ENCODE results near the gene C1R.

C1R gene

DNA sequence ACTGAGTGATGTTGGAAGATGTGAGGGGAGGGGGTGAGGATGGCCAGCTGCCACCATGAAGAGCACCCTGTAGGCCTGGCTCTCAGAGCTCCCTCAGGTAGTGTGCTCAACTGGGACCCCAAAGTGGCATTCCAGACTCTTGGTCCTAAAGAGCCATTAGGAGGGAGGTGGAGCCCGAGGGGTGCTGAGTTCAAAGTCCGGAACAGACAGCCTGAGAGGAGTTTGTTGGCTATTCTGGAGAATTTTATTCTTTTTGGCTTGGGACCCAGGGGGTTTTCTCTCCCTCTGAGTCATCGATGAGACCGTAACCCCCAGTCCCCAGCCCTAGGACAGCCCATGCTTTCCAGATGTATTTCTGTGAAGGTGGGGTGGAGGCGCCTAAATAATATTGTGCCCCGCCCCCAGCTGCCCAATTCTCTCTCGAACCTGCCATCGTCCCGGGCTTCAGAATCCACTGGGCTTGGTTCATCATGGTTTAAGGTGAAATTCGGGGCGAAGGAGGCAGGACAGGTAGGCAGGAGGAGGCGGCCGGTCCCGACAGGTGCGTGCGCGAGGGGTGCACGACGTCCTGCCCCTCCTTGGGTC, 37.1 kb upstream of the C1R start:
- TF ChIP-seq, protein P1, sequence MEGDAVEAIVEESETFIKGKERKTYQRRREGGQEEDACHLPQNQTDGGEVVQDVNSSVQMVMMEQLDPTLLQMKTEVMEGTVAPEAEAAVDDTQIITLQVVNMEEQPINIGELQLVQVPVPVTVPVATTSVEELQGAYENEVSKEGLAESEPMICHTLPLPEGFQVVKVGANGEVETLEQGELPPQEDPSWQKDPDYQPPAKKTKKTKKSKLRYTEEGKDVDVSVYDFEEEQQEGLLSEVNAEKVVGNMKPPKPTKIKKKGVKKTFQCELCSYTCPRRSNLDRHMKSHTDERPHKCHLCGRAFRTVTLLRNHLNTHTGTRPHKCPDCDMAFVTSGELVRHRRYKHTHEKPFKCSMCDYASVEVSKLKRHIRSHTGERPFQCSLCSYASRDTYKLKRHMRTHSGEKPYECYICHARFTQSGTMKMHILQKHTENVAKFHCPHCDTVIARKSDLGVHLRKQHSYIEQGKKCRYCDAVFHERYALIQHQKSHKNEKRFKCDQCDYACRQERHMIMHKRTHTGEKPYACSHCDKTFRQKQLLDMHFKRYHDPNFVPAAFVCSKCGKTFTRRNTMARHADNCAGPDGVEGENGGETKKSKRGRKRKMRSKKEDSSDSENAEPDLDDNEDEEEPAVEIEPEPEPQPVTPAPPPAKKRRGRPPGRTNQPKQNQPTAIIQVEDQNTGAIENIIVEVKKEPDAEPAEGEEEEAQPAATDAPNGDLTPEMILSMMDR (IDR thresholded peaks at IDR 0.05): no peak
- peak overlapping the region; percentile 56 to 64 for H3K4me3 ChIP-seq (ENCODE audit: low read depth in 1 of 2, low read length in 1 of 2)
- peaks cover 19 to 20% of the 10 kb centered on the region in 2 experiments for H3K4me1 ChIP-seq (ENCODE audit: control insufficient read depth in 1 of 2, insufficient read depth in 1 of 2, low read depth in 1 of 2, low read length in 1 of 2)
- peaks cover 54% of the 10 kb centered on the region for H3K27me3 ChIP-seq
- H3K9me3 ChIP-seq: no peaks in the 10 kb centered on the region
- H3K36me3 ChIP-seq: peaks cover 15% of the 10 kb centered on the region
- H3K27ac ChIP-seq: no peak overlapping the region

DNA sequence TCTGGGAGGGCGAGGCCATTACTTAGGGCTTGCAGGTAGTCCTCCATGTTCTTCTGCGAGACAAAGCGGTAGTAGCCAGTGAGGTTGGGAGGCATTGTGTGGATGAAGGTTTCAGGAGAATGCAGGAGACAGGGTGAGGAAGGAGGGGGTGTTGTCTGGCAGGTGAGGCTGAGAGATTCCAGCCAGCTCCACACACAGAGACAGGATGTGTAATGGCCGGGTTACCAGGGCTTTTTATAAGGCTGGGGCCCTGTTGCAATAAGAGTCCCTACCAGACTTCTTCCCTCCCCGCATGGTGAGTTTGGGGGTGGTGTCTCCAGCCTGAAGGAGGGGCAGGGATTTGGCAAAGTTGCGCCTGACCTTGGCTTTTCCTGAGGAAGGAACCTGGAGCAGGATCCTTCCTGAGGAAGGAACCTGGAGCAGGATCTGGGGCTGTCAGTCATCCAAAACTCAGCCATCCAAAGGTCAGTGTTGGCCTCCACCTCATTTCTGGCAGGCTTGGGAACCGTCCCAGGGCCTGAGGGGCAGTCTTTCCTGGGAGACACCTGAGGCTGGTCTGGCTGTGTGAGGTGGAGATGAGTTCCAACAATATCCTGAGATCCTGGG, 36.5 kb upstream of the C1R start, which contains the start of gene RBP5:
Gene RBP5, minus strand, starts transcription at position 209 of the 606 bp plus-strand sequence. Its CDS starts 114 bp downstream, at position 95.
- Histone ChIP-seq H3K9me3 (no peaks in the 10 kb centered on the region), H3K27ac (no peak within 1 kb of the TSS), H3K27me3 (peaks cover 60% of the 10 kb centered on the region), H3K4me3 (ENCODE audit: low read depth in 1 of 2, low read length in 1 of 2) (peak within 1 kb of the TSS; percentile 56 to 64), H3K4me1 (ENCODE audit: control insufficient read depth in 1 of 2, insufficient read depth in 1 of 2, low read depth in 1 of 2, low read length in 1 of 2) (peaks cover 19 to 20% of the 10 kb centered on the region in 2 experiments), H3K36me3 (peaks cover 9% of the 10 kb centered on the region)
- TF ChIP-seq, protein P1 (IDR thresholded peaks at IDR 0.05): no peak

DNA sequence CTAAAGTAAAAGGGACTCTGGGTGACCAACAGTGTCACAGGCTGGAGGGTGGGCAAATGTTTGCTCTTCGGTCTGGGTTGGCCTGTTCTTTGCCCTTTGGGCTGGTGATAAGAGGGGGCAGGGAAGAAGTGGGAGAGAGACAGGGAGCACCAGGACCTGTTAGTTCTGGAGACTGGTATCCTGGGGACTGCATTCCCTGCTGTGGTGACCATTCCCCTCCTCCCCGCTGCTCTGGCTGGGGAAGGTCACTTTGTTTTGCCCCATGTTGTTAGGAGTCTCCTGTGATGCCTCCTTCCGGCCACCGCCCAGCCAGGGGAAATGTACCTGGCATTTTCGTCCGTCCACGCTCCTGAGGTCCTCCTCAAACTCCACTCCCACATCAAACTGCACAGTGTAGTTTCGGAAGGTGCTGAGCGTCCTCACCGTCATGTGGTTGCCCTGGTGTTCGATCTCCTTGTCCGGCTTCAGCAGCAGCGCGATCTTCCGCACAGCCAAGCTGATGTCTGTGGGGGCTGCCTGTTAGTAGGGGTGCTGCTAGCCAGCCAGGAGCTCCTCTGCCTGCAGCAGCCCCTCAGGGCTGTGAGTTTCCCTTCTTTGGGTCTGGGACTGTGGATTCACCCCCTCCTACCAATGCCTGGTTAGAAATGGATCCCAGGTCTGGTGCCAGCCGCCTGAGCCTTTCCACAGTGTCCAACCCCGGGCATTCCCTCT, 35.8 kb upstream of the C1R start:
- H3K27me3 ChIP-seq: peaks cover 63% of the 10 kb centered on the region
- H3K27ac ChIP-seq: no peak overlapping the region
- TF ChIP-seq, protein P1 (IDR thresholded peaks at IDR 0.05): no peak
- no peak overlapping the region for H3K4me3 ChIP-seq (ENCODE audit: low read depth in 1 of 2, low read length in 1 of 2)
- H3K36me3 ChIP-seq: peaks cover 2% of the 10 kb centered on the region
- H3K9me3 ChIP-seq: no peaks in the 10 kb centered on the region
- peaks cover 19 to 20% of the 10 kb centered on the region in 2 experiments for H3K4me1 ChIP-seq (ENCODE audit: control insufficient read depth in 1 of 2, insufficient read depth in 1 of 2, low read depth in 1 of 2, low read length in 1 of 2)

DNA sequence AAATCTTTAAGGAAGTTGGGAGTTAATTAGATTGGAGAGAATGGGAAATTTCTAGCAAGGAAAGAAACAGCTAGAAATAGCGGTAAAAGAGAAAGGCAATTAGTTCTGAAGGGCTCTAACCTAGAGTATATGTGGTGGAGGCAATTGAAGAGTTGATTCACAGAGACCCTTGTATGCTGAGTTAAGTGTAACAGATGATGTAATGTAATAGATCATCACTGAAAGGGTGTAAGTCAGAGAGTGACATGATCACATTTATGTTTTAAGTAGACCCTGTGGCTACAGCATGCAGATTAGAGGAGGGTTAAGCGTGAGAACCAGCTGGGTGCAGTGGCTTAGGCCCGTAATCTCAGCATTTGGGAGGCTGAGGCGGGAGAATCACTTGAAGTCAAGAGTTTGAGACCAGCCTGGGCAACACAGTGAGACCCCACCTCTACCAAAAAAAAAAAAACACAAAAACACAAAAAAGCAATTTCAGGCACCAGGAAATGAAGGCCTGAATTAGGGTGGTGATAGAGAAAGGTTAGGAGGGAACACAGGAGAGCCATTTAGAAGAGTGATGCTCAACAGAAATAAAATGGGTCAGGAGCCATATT, 33.5 kb upstream of the C1R start:
- Histone ChIP-seq H3K27ac (no peak overlapping the region), H3K9me3 (no peaks in the 10 kb centered on the region), H3K4me1 (ENCODE audit: control insufficient read depth in 1 of 2, insufficient read depth in 1 of 2, low read depth in 1 of 2, low read length in 1 of 2) (peaks cover 12 to 14% of the 10 kb centered on the region in 2 experiments), H3K27me3 (peaks cover 41% of the 10 kb centered on the region), H3K4me3 (ENCODE audit: low read depth in 1 of 2, low read length in 1 of 2) (no peak overlapping the region), H3K36me3 (peaks cover 9% of the 10 kb centered on the region)
- TF ChIP-seq, protein P1 (IDR thresholded peaks at IDR 0.05): no peak

DNA sequence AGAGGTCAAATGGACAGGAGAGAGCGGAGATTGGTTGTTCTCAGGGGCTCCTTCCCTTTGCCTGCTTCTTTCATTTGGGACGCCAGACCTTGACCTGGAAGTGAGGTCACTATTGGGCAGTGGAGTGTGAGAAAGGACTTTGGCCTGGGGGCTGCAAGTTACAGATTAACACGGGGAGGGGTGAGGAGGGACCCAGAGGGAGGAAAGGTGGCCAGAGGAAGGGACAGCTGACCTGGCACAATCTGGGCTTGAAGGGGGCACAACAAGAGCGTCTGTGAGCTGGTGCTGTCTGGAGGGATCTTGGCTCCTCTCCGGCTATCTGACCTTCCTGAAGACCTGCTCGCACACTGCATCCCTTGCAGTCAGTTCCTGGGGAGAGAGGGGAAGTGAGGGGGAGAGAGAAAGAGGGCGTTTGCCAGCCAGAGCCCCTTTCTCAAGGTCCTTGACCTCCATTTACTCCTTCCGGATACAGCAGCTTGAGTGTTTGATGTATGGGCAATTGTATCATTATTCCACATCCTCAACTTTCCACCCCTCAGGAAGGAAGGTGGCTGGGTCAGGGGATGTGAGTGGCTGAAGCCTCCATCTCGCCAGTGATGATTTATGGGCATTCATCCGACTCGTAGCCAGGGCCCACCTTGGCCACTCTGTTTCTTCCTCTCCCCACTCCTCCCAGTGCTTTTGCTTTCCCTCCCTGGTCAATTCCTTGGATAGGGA, 31.7 kb upstream of the C1R start:
- H3K27ac ChIP-seq: no peak overlapping the region
- H3K9me3 ChIP-seq: no peaks in the 10 kb centered on the region
- peaks cover 0 to under 1% of the 10 kb centered on the region in 2 experiments for H3K4me1 ChIP-seq (ENCODE audit: control insufficient read depth in 1 of 2, insufficient read depth in 1 of 2, low read depth in 1 of 2, low read length in 1 of 2)
- TF ChIP-seq, protein P1 (IDR thresholded peaks at IDR 0.05): no peak
- no peak overlapping the region for H3K4me3 ChIP-seq (ENCODE audit: low read depth in 1 of 2, low read length in 1 of 2)
- H3K27me3 ChIP-seq: peaks cover 23% of the 10 kb centered on the region
- peaks cover 17% of the 10 kb centered on the region for H3K36me3 ChIP-seq

Measured in neutrophil (primary cell).